ENCODE data around the gene LRRK1.

The LRRK1 gene

GRCh38 chr15:101100118-101100517, 181.0 kb downstream of the LRRK1 start:
- Histone ChIP-seq H3K27ac (ENCODE audit: low read length) (no peak overlapping the region), H3K4me3 (ENCODE audit: low read depth in 1 of 2, low read length in 2 of 2) (no peak overlapping the region), H3K36me3 (ENCODE audit: insufficient read depth, low read length) (no peaks in the 10 kb centered on the region), H3K4me1 (ENCODE audit: insufficient read depth, low read length) (no peaks in the 10 kb centered on the region), H3K79me2 (ENCODE audit: insufficient read depth, low read length) (no peaks in the 10 kb centered on the region), H3K27me3 (ENCODE audit: insufficient read depth, low read length, poor library complexity) (no peaks in the 10 kb centered on the region), H3K9ac (ENCODE audit: low read depth, low read length) (no peak overlapping the region), H3K9me3 (ENCODE audit: insufficient read depth, low read length, severe bottlenecking) (no peaks in the 10 kb centered on the region), H3K4me2 (ENCODE audit: insufficient read depth, low read length) (no peak overlapping the region), H2AFZ (ENCODE audit: low read depth, low read length) (no peak overlapping the region), H4K20me1 (ENCODE audit: insufficient read depth, low read length) (no peaks in the 10 kb centered on the region)
- ATAC-seq (ENCODE audit: insufficient read depth, low read depth) (no peak), DNase-seq (no peak)
- TF ChIP-seq EZH2 (IDR thresholded peaks at IDR 0.05; ENCODE audit: borderline replicate concordance, low read depth, low read length, severe bottlenecking), result no peak
- TF ChIP-seq, protein P1, sequence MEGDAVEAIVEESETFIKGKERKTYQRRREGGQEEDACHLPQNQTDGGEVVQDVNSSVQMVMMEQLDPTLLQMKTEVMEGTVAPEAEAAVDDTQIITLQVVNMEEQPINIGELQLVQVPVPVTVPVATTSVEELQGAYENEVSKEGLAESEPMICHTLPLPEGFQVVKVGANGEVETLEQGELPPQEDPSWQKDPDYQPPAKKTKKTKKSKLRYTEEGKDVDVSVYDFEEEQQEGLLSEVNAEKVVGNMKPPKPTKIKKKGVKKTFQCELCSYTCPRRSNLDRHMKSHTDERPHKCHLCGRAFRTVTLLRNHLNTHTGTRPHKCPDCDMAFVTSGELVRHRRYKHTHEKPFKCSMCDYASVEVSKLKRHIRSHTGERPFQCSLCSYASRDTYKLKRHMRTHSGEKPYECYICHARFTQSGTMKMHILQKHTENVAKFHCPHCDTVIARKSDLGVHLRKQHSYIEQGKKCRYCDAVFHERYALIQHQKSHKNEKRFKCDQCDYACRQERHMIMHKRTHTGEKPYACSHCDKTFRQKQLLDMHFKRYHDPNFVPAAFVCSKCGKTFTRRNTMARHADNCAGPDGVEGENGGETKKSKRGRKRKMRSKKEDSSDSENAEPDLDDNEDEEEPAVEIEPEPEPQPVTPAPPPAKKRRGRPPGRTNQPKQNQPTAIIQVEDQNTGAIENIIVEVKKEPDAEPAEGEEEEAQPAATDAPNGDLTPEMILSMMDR (IDR thresholded peaks at IDR 0.05; ENCODE audit: borderline replicate concordance, extremely low read depth, low read length, poor library complexity, severe bottlenecking), result no peak

DNA sequence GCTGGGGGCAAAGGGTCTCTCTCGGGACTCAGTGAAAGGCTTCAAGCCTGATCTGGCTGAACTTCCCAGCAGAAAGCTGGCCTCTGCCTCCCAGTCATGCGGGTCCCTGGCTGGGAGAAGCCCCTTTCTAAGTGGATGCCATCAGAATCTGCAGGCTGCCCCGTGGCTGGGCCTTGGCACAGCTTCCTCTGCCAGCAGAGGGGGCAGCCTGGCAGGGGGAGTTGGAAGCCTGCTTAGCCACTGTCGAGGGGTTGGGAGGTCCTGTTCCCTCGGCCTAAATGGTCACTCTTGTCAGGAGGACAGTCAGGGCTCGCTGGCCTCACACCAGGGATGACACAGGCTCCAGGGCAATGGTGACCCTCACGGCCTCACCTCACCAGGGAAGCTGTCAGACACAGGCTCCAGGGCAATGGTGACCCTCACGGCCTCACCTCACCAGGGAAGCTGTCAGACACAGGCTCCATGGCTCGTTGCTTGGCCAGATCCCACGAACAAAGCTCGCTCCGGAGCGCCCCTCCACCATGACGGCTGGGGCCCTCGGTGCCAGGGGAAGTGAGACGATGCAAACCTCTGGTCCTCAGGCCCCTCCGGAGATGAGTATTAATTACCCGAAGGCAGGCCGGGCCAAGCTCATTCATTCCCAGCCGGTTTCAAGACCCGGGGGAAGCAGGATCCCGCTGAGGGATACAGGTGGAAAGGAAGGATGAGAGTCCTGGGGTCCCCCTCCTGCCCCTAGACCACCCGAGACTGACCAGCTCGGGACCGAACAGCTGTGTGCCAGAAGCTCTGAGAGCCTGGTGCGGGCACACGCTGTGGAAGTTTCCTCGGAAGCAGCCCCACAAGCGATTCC, 181.7 kb downstream of the LRRK1 start:
- Histone ChIP-seq H2AFZ (ENCODE audit: low read depth, low read length) (no peak overlapping the region), H3K4me3 (ENCODE audit: low read depth in 1 of 2, low read length in 2 of 2) (no peak overlapping the region), H3K4me2 (ENCODE audit: insufficient read depth, low read length) (no peak overlapping the region), H3K79me2 (ENCODE audit: insufficient read depth, low read length) (no peaks in the 10 kb centered on the region), H3K27me3 (ENCODE audit: insufficient read depth, low read length, poor library complexity) (no peaks in the 10 kb centered on the region), H3K4me1 (ENCODE audit: insufficient read depth, low read length) (no peaks in the 10 kb centered on the region), H3K36me3 (ENCODE audit: insufficient read depth, low read length) (no peaks in the 10 kb centered on the region), H4K20me1 (ENCODE audit: insufficient read depth, low read length) (no peaks in the 10 kb centered on the region), H3K9me3 (ENCODE audit: insufficient read depth, low read length, severe bottlenecking) (no peaks in the 10 kb centered on the region), H3K27ac (ENCODE audit: low read length) (no peak overlapping the region), H3K9ac (ENCODE audit: low read depth, low read length) (no peak overlapping the region)
- TF ChIP-seq, protein P1 (IDR thresholded peaks at IDR 0.05; ENCODE audit: borderline replicate concordance, extremely low read depth, low read length, poor library complexity, severe bottlenecking), result peak; percentile 21
- no peak for TF ChIP-seq EZH2 (IDR thresholded peaks at IDR 0.05; ENCODE audit: borderline replicate concordance, low read depth, low read length, severe bottlenecking)
- DNase-seq, result no peak
- ATAC-seq (ENCODE audit: insufficient read depth, low read depth), result no peak

GRCh38 chr15:101101676-101102075, 182.5 kb downstream of the LRRK1 start:
- Histone ChIP-seq H4K20me1 (ENCODE audit: insufficient read depth, low read length) (no peaks in the 10 kb centered on the region), H3K4me2 (ENCODE audit: insufficient read depth, low read length) (no peak overlapping the region), H3K9ac (ENCODE audit: low read depth, low read length) (no peak overlapping the region), H3K79me2 (ENCODE audit: insufficient read depth, low read length) (no peaks in the 10 kb centered on the region), H3K36me3 (ENCODE audit: insufficient read depth, low read length) (no peaks in the 10 kb centered on the region), H3K27ac (ENCODE audit: low read length) (no peak overlapping the region), H3K4me3 (ENCODE audit: low read depth in 1 of 2, low read length in 2 of 2) (no peak overlapping the region), H3K9me3 (ENCODE audit: insufficient read depth, low read length, severe bottlenecking) (no peaks in the 10 kb centered on the region), H2AFZ (ENCODE audit: low read depth, low read length) (no peak overlapping the region), H3K4me1 (ENCODE audit: insufficient read depth, low read length) (no peaks in the 10 kb centered on the region), H3K27me3 (ENCODE audit: insufficient read depth, low read length, poor library complexity) (no peaks in the 10 kb centered on the region)
- TF ChIP-seq EZH2 (IDR thresholded peaks at IDR 0.05; ENCODE audit: borderline replicate concordance, low read depth, low read length, severe bottlenecking), result no peak
- TF ChIP-seq, protein P1 (IDR thresholded peaks at IDR 0.05; ENCODE audit: borderline replicate concordance, extremely low read depth, low read length, poor library complexity, severe bottlenecking), result no peak
- ATAC-seq (ENCODE audit: insufficient read depth, low read depth) (no peak), DNase-seq (no peak)
